WERI-Rb-1 (cell line): ENCODE measurements around the gene ARHGAP22.

Experiments
- DNase-seq: peaks from one replicate; pipeline ENCODE4 v3.0.0-alpha.2; 2020
- H3K27ac ChIP-seq: fragments of 250-450 bp; sonication (Bioruptor Pico); 2 replicates; pipeline ENCODE4 v1.5.1; 2020; ENCODE audit warnings: mild to moderate bottlenecking, moderate library complexity
- H3K27me3 ChIP-seq: fragments of 250-450 bp; sonication (Bioruptor Pico); 2 replicates; pipeline ENCODE4 v1.5.1; 2021; ENCODE audit warnings: mild to moderate bottlenecking, low read depth, moderate library complexity; ENCODE audit not compliant: insufficient read depth, severe bottlenecking
- H3K36me3 ChIP-seq: fragments of 250-450 bp; sonication (Bioruptor Pico); 2 replicates; pipeline ENCODE4 v1.5.1; 2020; ENCODE audit warnings: mild to moderate bottlenecking, moderate library complexity
- H3K4me3 ChIP-seq: 2 replicates; pipeline ENCODE4 v1.5.1; 2011; ENCODE audit warnings: low read depth, mild to moderate bottlenecking, control low read depth, low read length
- H3K9me3 ChIP-seq: fragments of 250-450 bp; sonication (Bioruptor Pico); 2 replicates; pipeline ENCODE4 v1.5.1; 2021; ENCODE audit warnings: mild to moderate bottlenecking, moderate library complexity; ENCODE audit not compliant: severe bottlenecking
- TF ChIP-seq, protein P1 (sequence below): IDR thresholded peaks from 2 replicates; pipeline ENCODE4 v1.5.1; 2011; ENCODE audit warnings: low read depth, mild to moderate bottlenecking, control low read depth, inconsistent platforms, low read length

Gene ARHGAP22

GRCh38 chr10:48564466-48565160 is 40.3 kb downstream of the ARHGAP22 start:
- peak; percentile 34 for DNase-seq
- Histone ChIP-seq H3K9me3 (no peaks in the 10 kb centered on the region), H3K27ac (no peak overlapping the region), H3K4me3 (no peak overlapping the region), H3K36me3 (no peaks in the 10 kb centered on the region), H3K27me3 (no peaks in the 10 kb centered on the region)
- TF ChIP-seq, protein P1, sequence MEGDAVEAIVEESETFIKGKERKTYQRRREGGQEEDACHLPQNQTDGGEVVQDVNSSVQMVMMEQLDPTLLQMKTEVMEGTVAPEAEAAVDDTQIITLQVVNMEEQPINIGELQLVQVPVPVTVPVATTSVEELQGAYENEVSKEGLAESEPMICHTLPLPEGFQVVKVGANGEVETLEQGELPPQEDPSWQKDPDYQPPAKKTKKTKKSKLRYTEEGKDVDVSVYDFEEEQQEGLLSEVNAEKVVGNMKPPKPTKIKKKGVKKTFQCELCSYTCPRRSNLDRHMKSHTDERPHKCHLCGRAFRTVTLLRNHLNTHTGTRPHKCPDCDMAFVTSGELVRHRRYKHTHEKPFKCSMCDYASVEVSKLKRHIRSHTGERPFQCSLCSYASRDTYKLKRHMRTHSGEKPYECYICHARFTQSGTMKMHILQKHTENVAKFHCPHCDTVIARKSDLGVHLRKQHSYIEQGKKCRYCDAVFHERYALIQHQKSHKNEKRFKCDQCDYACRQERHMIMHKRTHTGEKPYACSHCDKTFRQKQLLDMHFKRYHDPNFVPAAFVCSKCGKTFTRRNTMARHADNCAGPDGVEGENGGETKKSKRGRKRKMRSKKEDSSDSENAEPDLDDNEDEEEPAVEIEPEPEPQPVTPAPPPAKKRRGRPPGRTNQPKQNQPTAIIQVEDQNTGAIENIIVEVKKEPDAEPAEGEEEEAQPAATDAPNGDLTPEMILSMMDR, result no peak

- Histone ChIP-seq H3K27me3 (no peaks in the 10 kb centered on the region), H3K4me3 (no peak overlapping the region), H3K27ac (no peak overlapping the region), H3K36me3 (no peaks in the 10 kb centered on the region), H3K9me3 (no peaks in the 10 kb centered on the region)
- TF ChIP-seq, protein P1, result no peak
- no peak for DNase-seq
Measured at GRCh38 chr10:48557511-48558123, 47.3 kb downstream of the ARHGAP22 start.

- no peak overlapping the region for H3K27ac ChIP-seq
- TF ChIP-seq, protein P1, result no peak
Measured at GRCh38 chr10:48556713-48557112, 48.2 kb downstream of the ARHGAP22 start.

GRCh38 chr10:48556065-48556464 is 48.8 kb downstream of the ARHGAP22 start:
- no peaks in the 10 kb centered on the region for H3K9me3 ChIP-seq
- no peak overlapping the region for H3K27ac ChIP-seq
- no peaks in the 10 kb centered on the region for H3K27me3 ChIP-seq
- H3K4me3 ChIP-seq, result no peak overlapping the region
- no peak for DNase-seq
- TF ChIP-seq, protein P1, result no peak
- H3K36me3 ChIP-seq, result no peaks in the 10 kb centered on the region

More at GRCh38 chr10:48556713-48557112, 48.2 kb downstream of the ARHGAP22 start:
- no peaks in the 10 kb centered on the region for H3K9me3 ChIP-seq
- H3K36me3 ChIP-seq, result no peaks in the 10 kb centered on the region
- no peaks in the 10 kb centered on the region for H3K27me3 ChIP-seq
- no peak overlapping the region for H3K4me3 ChIP-seq
- no peak for DNase-seq

DNA sequence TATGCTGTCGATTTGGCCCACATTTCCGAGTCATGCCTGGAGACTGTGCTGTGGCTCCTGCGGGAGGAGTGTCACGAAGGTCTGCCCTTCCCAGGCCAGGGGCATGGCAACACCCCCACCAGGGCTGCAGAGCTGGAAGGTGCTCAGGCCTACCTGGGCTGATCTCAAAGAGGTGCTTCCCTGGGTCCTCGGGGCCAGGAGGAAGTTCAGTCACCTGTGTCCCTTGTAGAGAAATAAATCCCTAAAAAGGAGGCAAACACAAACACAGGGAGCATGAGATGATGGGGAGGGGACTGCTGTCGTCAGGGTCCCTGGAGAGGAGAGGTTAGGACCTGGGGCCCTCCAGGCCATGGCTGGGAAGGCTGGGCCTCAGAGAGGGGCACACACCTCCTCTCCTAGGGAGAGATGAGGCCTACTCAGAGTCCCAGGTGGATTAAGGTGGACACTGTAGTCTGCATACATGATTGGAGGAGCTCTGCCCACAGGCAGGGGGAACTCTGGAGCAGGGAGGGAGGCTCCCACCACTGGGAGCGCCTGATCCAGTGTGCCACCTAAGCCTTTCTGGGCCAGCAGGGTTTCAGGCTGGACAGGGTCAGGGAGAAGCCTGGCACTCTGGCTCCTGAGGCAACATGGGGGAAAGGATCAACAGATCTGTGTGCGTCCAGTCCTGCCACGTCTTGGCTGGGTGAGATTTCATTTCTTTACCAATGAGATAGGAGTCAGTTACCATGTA is 49.4 kb downstream of the ARHGAP22 start:
- TF ChIP-seq, protein P1, result no peak
- no peak for DNase-seq
- Histone ChIP-seq H3K9me3 (no peaks in the 10 kb centered on the region), H3K27me3 (no peaks in the 10 kb centered on the region), H3K27ac (no peak overlapping the region), H3K36me3 (no peaks in the 10 kb centered on the region), H3K4me3 (no peak overlapping the region)
